Stimulated activated CD4-positive, alpha-beta T cell treated with anti-CD3 and anti-CD28 coated beads, TNF-alpha, amount 100 ng/mL, for 24 hours (primary cell): ENCODE data around the gene ERC2.

Source experiments
- DNase-seq, 3 experiments: peaks; one replicate each; pipeline ENCODE4 v3.0.0-alpha.2; 2020; ENCODE audit warnings: low read depth in 3 of 3

ERC2 gene

DNA sequence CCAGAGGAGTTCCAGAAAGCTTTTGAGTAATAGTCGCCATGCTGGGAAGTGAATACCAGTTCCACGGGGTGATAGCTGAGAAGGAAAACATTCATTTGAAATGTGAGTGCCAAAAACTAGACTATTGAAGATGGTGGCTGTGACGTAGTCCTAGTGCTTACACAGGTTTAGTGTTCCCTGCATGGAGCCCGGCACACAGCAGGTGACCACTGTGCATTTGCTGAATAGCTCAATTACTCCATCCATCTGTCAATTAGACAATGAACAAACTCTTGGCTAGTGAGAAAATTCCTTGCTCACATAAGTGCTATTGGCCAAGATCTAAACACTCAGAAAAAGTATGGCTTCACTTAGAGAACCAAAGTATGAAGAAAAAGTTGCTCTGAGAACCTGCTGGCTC is 533.0 kb downstream of the ERC2 start:
- DNase-seq, result no peak

- DNase-seq, result no peak
Observed at GRCh38 chr3:55934771-55935170, 533.5 kb downstream of the ERC2 start.

- no peak for DNase-seq
Observed at GRCh38 chr3:55929154-55929869, 539.0 kb downstream of the ERC2 start.

DNA sequence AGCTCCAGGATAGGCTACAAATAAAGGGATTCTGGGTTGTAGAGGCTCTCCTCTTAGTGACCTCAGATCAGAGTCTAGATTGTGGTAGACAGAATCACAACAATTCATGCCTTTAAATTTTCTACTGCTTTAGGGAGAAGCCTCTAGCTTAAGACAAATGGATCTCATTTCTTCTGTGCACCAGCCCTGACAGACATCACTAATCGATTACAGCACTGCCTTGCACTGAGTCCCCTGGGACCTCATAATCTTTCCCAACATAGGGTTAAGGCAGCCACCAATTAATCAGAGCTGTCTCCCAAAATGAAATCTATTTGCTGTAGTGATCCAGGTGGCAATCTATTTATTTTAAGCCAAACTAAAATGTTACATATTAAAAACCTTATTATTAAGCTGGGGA is 544.6 kb downstream of the ERC2 start:
- no peak for DNase-seq

- DNase-seq, result no peak
Observed at GRCh38 chr3:55923207-55923606, 545.1 kb downstream of the ERC2 start.

- no peak for DNase-seq
Observed at GRCh38 chr3:55912880-55913279, 555.4 kb downstream of the ERC2 start.

DNA sequence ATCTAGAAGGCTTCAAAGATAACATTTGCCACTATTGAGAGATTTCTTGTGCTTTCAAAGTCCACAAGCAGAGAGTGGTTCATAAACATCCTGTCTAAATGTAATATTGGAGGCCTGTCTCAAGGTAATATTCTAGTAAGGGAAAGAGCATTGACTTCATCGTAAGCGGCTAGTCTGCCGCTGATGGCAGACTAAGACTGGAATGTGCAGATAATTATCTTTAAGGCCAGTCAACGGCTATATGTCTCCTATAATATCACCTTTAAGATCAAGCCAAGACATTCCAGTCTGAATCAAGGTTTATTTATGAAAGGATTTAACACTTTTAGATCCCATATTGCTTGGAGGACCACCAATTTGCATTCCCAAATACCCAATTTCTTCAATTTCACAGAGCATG is 557.0 kb downstream of the ERC2 start:
- no peak for DNase-seq

- no peak for DNase-seq
Observed at GRCh38 chr3:55910543-55910942, 557.7 kb downstream of the ERC2 start.

- DNase-seq, result no peak
Observed at GRCh38 chr3:55909373-55909772, 558.9 kb downstream of the ERC2 start.

GRCh38 chr3:55907616-55908015 is 560.7 kb downstream of the ERC2 start:
- no peak for DNase-seq

- DNase-seq, result no peak
Observed at GRCh38 chr3:55906896-55907295, 561.4 kb downstream of the ERC2 start.

DNA sequence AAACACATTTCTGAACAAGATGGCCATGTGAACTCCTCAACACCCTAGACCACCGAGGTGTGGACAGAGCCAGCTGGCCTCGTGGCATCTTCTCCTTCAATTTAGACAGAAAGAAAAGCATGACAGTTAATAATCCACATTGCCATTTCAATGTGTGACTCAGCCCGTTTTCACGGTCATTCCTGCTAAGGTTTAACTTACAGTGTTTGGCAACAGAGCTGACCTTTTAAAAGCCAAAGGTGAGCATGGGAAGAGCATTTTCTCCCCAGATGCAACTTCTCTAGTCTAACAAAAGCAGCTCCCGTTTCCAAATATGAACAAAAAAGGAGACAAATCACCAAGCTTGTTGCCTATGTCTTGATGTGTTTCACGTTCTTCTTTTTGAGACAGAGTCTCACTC is 563.6 kb downstream of the ERC2 start:
- no peak for DNase-seq

DNA sequence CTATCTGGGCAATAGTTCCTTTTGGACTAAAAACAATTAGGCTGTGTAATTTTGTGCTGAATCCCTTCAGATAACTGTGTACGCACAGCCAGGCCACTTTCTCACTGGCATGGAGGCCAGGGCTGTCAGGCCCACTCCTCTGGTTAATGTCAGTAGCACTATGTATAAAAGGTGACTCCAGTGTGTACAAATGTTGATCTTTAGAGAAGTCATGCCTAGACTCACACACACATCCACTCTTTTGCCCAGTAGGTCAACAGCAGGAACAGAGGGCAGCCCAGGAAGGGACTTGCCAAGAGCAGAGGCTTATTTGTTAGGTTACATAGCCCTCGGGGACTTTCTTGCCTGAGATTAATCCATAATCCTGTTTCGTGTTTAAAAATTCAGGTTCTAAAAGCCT is 564.6 kb downstream of the ERC2 start:
- DNase-seq, result no peak

GRCh38 chr3:55902221-55902900 is 565.9 kb downstream of the ERC2 start:
- DNase-seq, result no peak

DNA sequence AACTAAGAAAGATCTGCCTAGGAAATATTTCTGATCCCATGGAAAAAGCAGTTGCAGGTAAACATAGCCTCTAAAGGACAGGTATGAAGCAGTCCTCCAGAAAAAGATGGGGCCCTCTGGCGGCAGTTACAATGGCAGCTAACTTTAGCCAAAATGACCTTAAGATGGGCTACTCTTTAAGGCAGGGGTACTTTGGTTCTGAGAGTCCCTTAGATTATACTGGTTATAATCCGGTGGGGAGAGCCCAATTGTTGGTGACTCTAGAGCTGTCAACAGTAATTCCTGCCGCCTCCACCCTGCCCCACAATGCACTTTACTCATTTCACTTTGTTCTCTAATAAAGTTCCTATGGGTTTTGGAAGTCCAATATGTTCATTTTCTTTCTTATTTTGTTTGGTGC is 568.4 kb downstream of the ERC2 start:
- no peak for DNase-seq

GRCh38 chr3:55897573-55898224 is 570.6 kb downstream of the ERC2 start:
- DNase-seq, result no peak

DNA sequence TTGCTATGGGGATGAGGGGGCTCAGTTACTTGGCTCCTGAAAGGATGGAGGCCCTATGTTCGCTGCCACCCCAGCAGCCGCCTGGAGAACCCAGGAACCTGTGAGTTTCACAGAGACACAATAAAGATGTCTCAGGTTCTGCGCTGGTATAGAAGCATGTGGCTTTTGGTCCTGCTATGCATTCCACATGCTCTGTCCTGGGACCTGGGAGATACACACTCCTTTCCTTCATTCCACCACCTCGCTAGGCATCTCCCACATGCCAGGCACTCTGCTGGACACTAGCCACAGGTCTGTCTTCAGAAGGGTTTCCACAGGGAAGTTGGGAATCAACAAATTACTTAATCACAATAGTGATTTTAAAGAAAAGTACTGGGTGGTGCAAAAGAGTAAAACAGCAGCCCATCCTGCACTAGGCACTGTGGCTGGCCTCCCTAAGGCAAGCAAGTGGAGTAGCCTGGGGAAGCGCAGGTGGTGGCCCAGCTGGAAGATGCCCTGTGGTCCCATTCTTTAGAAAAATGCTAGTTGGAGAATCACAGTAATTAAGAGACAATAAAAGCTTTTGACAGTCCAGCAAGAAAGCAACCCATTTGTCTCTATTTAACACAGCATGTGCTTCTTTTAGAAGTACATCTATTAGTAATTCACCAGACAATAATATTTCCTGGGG is 572.2 kb downstream of the ERC2 start:
- DNase-seq, result no peak

DNA sequence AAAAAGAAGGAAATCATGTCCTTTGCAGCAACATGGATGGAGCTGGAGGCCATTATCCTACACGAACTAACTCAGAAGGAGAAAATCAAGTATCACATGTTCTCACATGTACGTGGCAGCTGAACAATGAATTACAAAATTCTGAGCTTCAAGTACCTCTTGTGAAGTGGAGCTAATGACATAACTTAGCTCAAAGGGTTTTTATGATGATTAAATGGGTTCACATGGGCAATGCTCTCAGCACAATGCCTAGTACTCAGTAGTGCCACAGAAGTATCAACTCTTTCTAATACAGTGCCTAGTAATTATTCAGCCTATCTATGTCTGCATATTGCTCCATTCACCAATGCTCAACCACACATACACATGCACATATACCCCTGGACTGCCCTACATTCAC is 573.7 kb downstream of the ERC2 start:
- DNase-seq, result no peak

GRCh38 chr3:55893045-55893664 is 575.1 kb downstream of the ERC2 start:
- DNase-seq, result no peak

GRCh38 chr3:55891106-55891505 is 577.2 kb downstream of the ERC2 start:
- DNase-seq, result no peak

GRCh38 chr3:55888282-55888885 is 579.9 kb downstream of the ERC2 start:
- no peak for DNase-seq

DNA sequence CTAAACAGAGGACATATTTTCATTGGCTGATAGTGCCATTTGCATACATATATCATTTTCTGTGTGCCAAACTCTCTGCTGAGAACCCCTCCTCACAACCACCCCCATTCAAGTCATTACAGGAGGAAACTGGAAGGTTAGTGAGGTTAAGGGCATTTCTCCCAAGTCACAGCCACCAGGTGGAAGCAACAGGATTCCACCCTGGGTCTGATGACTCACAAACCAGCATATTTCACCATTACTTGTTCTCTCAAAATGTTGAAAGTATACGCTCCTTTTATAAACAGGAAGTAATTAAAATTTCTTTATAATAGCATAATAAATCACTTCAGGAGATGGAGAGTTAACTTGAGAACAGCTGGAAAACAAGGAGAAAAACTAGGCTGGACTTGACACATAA is 582.5 kb downstream of the ERC2 start:
- DNase-seq, result no peak
